Smooth muscle cell (in vitro differentiated cells): ENCODE results near the gene ZNF429. TPM values are rescaled to one million over a fixed set of nuclear protein-coding genes. Genes with fewer than 3 reads are reported as not detected.

Experiments
- DNase-seq: peaks from one replicate; lab custom pipeline; 2025; ENCODE audit not compliant: unreplicated experiment; lab: John Stamatoyannopoulos, UW
- H2AFZ ChIP-seq: fragments of 200-600 bp; sonication (generic); 2 replicates; pipeline ENCODE4 v1.6.0; 2016; ENCODE audit warnings: antibody characterized with exemption, low read depth, mild to moderate bottlenecking
- H3F3A ChIP-seq: fragments of 200-600 bp; sonication (generic); 2 replicates; pipeline ENCODE4 v1.6.0; 2017; ENCODE audit warnings: antibody characterized with exemption, low read depth
- H3K27ac ChIP-seq: fragments of 200-600 bp; sonication (generic); 2 replicates; pipeline ENCODE4 v1.5.1; 2016; ENCODE audit warnings: low read depth, mild to moderate bottlenecking
- H3K27me3 ChIP-seq: fragments of 200-600 bp; sonication (generic); 2 replicates; pipeline ENCODE4 v1.6.1; 2016; ENCODE audit warnings: low read depth, mild to moderate bottlenecking
- H3K36me3 ChIP-seq: fragments of 200-600 bp; sonication (generic); 2 replicates; pipeline ENCODE4 v1.5.1; 2016; ENCODE audit warnings: low read depth
- H3K4me1 ChIP-seq: fragments of 200-600 bp; sonication (generic); 2 replicates; pipeline ENCODE4 v1.5.1; 2016; ENCODE audit warnings: low read depth
- H3K4me2 ChIP-seq: fragments of 200-600 bp; sonication (generic); 2 replicates; pipeline ENCODE4 v1.6.0; 2016; ENCODE audit warnings: mild to moderate bottlenecking
- H3K4me3 ChIP-seq: fragments of 200-600 bp; sonication (generic); 2 replicates; pipeline ENCODE4 v1.5.1; 2016; ENCODE audit warnings: mild to moderate bottlenecking
- H3K79me2 ChIP-seq: fragments of 200-600 bp; sonication (generic); 2 replicates; pipeline ENCODE4 v1.6.0; 2016; ENCODE audit warnings: low read depth, mild to moderate bottlenecking
- H3K9ac ChIP-seq: fragments of 200-600 bp; sonication (generic); 2 replicates; pipeline ENCODE4 v1.6.0; 2016; ENCODE audit warnings: low read depth
- H3K9me3 ChIP-seq: fragments of 200-600 bp; sonication (generic); replicated peaks from 2 replicates; pipeline ENCODE4 v1.5.1; 2016; ENCODE audit warnings: low read depth
- H4K20me1 ChIP-seq: fragments of 200-600 bp; sonication (generic); 2 replicates; pipeline ENCODE4 v1.6.0; 2016; ENCODE audit warnings: low read depth
- WGBS: methylation state at CpG from one replicate; pipeline ENCODE4 v1.1.7; 2016; ENCODE audit warnings: low lambda C conversion rate; 5-methylcytosine and 5-hydroxymethylcytosine counted together
- polyA plus RNA-seq: library from polyadenylated mRNA; unstranded; fragments of >200 nt; fragmentation: Nextera tagmentation; extraction: Ambion mirVana; gene quantifications from 2 replicates; pipeline ENCODE4 v1.2.1, GENCODE V29; 2016
- total RNA-seq: library from RNA; depleted of rRNA; stranded (reverse); fragments of >200 nt; gene quantifications from 2 replicates; pipeline ENCODE4 v1.2.3, GENCODE V29; 2014
- TF ChIP-seq, protein P1 (sequence below): fragments of 200-600 bp; sonication (generic); IDR thresholded peaks from 2 replicates; pipeline ENCODE4 v1.5.1; 2017; ENCODE audit warnings: borderline replicate concordance, mild to moderate bottlenecking, antibody characterized with exemption; ENCODE audit not compliant: insufficient read depth, poor library complexity, severe bottlenecking

ZNF429 gene
- total and polyA plus RNA-seq, 2 experiments from 2014 or later, result 7.8 to 10.4 TPM

DNA sequence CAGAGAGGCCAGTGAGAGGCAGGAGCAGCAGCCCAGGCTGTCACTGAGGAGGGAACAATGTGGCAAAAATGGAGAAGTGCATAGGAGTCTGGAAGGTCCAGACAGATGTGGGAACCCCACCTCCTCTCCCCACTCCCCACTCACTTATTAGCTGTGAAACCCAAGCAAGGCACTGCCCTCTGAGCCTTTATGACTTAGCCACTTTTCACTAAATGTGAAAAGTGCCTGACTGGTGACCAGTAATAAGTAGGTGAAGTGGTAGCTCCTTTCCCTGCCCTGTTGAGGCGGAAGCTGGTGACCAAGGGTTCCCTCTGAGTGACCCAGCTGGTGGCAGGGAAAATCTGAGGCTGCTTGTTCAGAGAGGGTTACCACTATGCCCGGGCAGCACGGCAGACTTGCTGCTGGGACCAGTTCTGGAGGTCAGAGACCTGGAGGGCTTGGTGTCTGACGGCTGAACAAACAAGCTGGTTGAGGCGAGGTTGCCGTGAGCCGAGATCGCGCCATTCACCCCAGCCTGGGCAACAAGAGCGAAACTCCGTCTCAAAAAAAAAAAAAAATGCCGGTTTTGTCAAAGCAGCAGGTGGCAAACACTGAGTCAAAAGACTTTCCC lies 80.0 kb downstream of the ZNF429 start:
- Histone ChIP-seq H3K4me2 (no peak overlapping the region), H3K9me3 (no peaks in the 10 kb centered on the region), H3K27ac (no peak overlapping the region), H3K4me1 (no peaks in the 10 kb centered on the region), H2AFZ (no peak overlapping the region), H4K20me1 (no peaks in the 10 kb centered on the region), H3K36me3 (no peaks in the 10 kb centered on the region), H3K9ac (no peak overlapping the region), H3F3A (no peaks in the 10 kb centered on the region), H3K4me3 (no peak overlapping the region), H3K27me3 (no peaks in the 10 kb centered on the region), H3K79me2 (no peaks in the 10 kb centered on the region)
- DNase-seq, result no peak
- TF ChIP-seq, protein P1, sequence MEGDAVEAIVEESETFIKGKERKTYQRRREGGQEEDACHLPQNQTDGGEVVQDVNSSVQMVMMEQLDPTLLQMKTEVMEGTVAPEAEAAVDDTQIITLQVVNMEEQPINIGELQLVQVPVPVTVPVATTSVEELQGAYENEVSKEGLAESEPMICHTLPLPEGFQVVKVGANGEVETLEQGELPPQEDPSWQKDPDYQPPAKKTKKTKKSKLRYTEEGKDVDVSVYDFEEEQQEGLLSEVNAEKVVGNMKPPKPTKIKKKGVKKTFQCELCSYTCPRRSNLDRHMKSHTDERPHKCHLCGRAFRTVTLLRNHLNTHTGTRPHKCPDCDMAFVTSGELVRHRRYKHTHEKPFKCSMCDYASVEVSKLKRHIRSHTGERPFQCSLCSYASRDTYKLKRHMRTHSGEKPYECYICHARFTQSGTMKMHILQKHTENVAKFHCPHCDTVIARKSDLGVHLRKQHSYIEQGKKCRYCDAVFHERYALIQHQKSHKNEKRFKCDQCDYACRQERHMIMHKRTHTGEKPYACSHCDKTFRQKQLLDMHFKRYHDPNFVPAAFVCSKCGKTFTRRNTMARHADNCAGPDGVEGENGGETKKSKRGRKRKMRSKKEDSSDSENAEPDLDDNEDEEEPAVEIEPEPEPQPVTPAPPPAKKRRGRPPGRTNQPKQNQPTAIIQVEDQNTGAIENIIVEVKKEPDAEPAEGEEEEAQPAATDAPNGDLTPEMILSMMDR, result no peak
- 83% methylated on average over 12 of the region's 12 CpGs for WGBS

DNA sequence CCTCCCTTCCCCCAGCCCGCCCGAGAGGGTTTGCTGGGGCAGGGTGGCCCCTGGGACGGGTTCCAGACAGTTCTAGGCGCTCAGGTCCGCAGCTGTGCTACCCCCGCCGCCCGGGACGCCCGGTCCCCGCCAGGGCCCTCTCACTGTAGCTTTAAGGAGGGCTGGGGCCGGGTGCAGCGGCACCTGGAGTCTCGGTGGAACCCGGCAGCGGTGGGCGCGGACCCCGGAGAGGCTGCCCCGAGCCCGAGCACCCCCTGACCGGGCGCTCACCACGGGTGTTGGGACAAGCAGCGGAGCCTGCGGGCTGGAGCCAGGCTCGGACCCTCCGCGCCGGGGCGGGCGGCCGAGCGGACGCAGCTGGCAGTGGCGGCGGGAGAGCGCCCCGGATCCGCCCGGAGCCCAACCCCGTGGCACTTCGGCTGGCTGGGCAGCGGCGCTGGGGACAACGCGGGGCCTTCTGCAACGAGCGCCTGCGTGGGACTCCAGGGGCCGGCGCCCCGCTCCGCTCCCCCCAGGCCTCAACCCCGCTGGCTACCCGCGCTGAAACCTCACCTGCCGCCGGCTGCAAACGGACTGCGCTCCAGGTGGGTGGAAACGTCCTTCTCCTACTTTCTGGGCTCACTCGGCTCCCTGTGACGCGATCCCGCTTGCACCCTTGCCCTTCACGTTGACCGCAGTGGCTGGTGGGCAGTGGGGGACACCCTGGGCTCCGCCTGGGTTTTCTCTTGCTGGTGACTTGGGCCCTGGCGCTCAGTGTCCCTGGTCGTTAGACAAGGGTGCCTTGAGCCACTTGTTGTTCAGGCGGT lies 81.1 kb downstream of the ZNF429 start:
- Histone ChIP-seq H3K4me3 (peak overlapping the region; percentile 53), H3K9me3 (no peaks in the 10 kb centered on the region), H4K20me1 (no peaks in the 10 kb centered on the region), H3K9ac (no peak overlapping the region), H3K4me2 (peak overlapping the region; percentile 84), H3K27ac (no peak overlapping the region), H3K4me1 (no peaks in the 10 kb centered on the region), H3K27me3 (no peaks in the 10 kb centered on the region), H2AFZ (peak overlapping the region; percentile 58), H3F3A (no peaks in the 10 kb centered on the region), H3K79me2 (no peaks in the 10 kb centered on the region), H3K36me3 (no peaks in the 10 kb centered on the region)
- DNase-seq, result no peak
- WGBS, result 47% methylated on average over 59 of the region's 72 CpGs
- TF ChIP-seq, protein P1, result no peak

DNA sequence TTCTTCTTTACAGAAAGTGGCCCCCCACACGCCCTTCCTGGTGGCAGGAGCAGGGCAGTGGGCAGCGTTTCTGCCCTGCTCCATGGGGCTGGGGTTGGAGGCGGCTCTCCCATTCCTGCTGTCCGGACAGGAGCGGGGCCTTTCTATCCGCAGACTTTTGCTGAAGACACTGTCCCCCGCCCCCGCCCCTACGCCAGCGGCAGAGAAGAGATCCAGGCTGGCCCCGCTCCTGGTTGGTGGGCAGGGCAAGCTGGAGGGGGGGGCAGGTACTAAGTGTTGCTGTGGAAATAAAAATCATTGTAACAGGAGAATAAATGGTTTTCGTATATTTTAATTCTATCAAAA lies 81.7 kb downstream of the ZNF429 start:
- no peak overlapping the region for H2AFZ ChIP-seq
- H3K4me2 ChIP-seq, result peak overlapping the region; percentile 84
- H4K20me1 ChIP-seq, result no peaks in the 10 kb centered on the region
- no peak for DNase-seq
- no peak overlapping the region for H3K27ac ChIP-seq
- no peaks in the 10 kb centered on the region for H3K36me3 ChIP-seq
- H3K9ac ChIP-seq, result no peak overlapping the region
- H3K9me3 ChIP-seq, result no peaks in the 10 kb centered on the region
- WGBS, result 63% methylated on average over 11 of the region's 12 CpGs
- no peaks in the 10 kb centered on the region for H3F3A ChIP-seq
- H3K4me3 ChIP-seq, result peak overlapping the region; percentile 53
- H3K4me1 ChIP-seq, result no peaks in the 10 kb centered on the region
- TF ChIP-seq, protein P1, result no peak
- H3K27me3 ChIP-seq, result no peaks in the 10 kb centered on the region
- H3K79me2 ChIP-seq, result no peaks in the 10 kb centered on the region
